Measurements from ENCODE around the gene UCN. TPM values are rescaled to one million over a fixed set of nuclear protein-coding genes. Genes with fewer than 3 reads are reported as not detected.

Gene UCN
- total RNA-seq, 1 experiment from 2014 or later = 4.4 TPM

- in situ Hi-C loops (cut with HindIII; ENCODE audit: low pct_unique_long_range_greater_than_20kb, low sequenced_read_pairs) (no loop called here), intact Hi-C loops (cut with micrococcal nuclease; ENCODE audit: unreplicated experiment) (no loop called here)
- no peaks in the 10 kb centered on the region for H3K9me3 ChIP-seq (ENCODE audit: control insufficient read depth, insufficient read depth, low read depth, low read length)
- no peaks in the 10 kb centered on the region for H3K27me3 ChIP-seq (ENCODE audit: control insufficient read depth, insufficient read depth, low read length)
- TF ChIP-seq REST (IDR thresholded peaks at IDR 0.05; ENCODE audit: insufficient read depth in 1 of 2, low read depth in 2 of 2, low read length in 1 of 2) = no peak
- no peak for TF ChIP-seq CTCF (IDR thresholded peaks at IDR 0.05)
- POLR2A ChIA-PET = interaction anchor here (0.6 to 1.0 kb wide), 2 partner anchors 13 to 30 kb away, joined by 3 to 6 read pairs; no protein-coding TSS in a partner anchor
- no TSS peak for BruUV-seq (replicated peaks)
- CTCF ChIA-PET = interaction anchor here (0.6 to 0.8 kb wide), 2 partner anchors 20 to 25 kb away, joined by 3 read pairs; no protein-coding TSS in a partner anchor
- ATAC-seq (peak; percentile 1; the same call in 1 of the 2 replicates), DNase-seq (ENCODE audit: low read depth, low spot score) (no peak)
- peak overlapping the region; percentile 89 to 99 for H3K4me3 ChIP-seq (ENCODE audit: low read depth in 2 of 2, low read length in 2 of 2)
- peaks cover 27% of the 10 kb centered on the region for H3K4me1 ChIP-seq (ENCODE audit: control insufficient read depth, insufficient read depth, low read length)
- H3K27ac ChIP-seq (ENCODE audit: low read length) = peak overlapping the region; percentile 100
- H3K36me3 ChIP-seq (ENCODE audit: control insufficient read depth, insufficient read depth, low read length) = peaks cover 14% of the 10 kb centered on the region; the same call in 1 of the 2 replicates
Measured at GRCh38 chr2:27323596-27324285, 15.5 kb upstream of the UCN start.

GRCh38 chr2:27322766-27323595 is 14.7 kb upstream of the UCN start, which contains the start of gene MPV17:
Gene MPV17 (minus strand): TSS chr2:27323097. CDS start chr2:27322517, 580 bp downstream.
- Histone ChIP-seq H3K4me3 (ENCODE audit: low read depth in 2 of 2, low read length in 2 of 2) (peak within 1 kb of the TSS; percentile 89 to 99), H3K36me3 (ENCODE audit: control insufficient read depth, insufficient read depth, low read length) (peaks cover 9% of the 10 kb centered on the region; the same call in 1 of the 2 replicates), H3K27ac (ENCODE audit: low read length) (peak within 1 kb of the TSS; percentile 100), H3K4me1 (ENCODE audit: control insufficient read depth, insufficient read depth, low read length) (peaks cover 27% of the 10 kb centered on the region), H3K9me3 (ENCODE audit: control insufficient read depth, insufficient read depth, low read depth, low read length) (no peaks in the 10 kb centered on the region), H3K27me3 (ENCODE audit: control insufficient read depth, insufficient read depth, low read length) (no peaks in the 10 kb centered on the region)
- DNase-seq (ENCODE audit: low read depth, low spot score) (peak; percentile 80), ATAC-seq (peak; percentile 90)
- CTCF ChIA-PET = interaction anchor here (0.5 to 0.8 kb wide), 3 partner anchors 20 to 51 kb away, joined by 3 read pairs; no protein-coding TSS in a partner anchor
- POLR2A ChIA-PET = interaction anchor here (0.6 to 1.0 kb wide), 2 partner anchors 13 to 31 kb away, joined by 3 to 6 read pairs; no protein-coding TSS in a partner anchor
- intact Hi-C loops (cut with micrococcal nuclease; ENCODE audit: unreplicated experiment) = no loop called here
- TF ChIP-seq REST (IDR thresholded peaks at IDR 0.05; ENCODE audit: insufficient read depth in 1 of 2, low read depth in 2 of 2, low read length in 1 of 2) (no peak), SIN3A (IDR thresholded peaks at IDR 0.05; ENCODE audit: borderline replicate concordance, insufficient read depth, low read depth, low read length) (peak; percentile 92; the same call in 1 of the 2 replicates), TCF7L2 (IDR thresholded peaks at IDR 0.05; ENCODE audit: low read depth, low read length) (no peak), POLR2AphosphoS5 (IDR thresholded peaks at IDR 0.05; ENCODE audit: low read depth, low read length) (peak; percentile 97), CTCF (IDR thresholded peaks at IDR 0.05) (no peak)
- in situ Hi-C loops (cut with HindIII; ENCODE audit: low pct_unique_long_range_greater_than_20kb, low sequenced_read_pairs) = no loop called here
- TSS peak; percentile 99 for BruUV-seq (replicated peaks)

All from Panc1 (cell line).